ENCODE data around the gene TMEM87A. TPM values are rescaled to one million over a fixed set of nuclear protein-coding genes. Genes with fewer than 3 reads are reported as not detected.

Gene TMEM87A
- total and polyA plus RNA-seq, 2 experiments from 2014 or later, result 41.8 to 43.5 TPM

- no peaks in the 10 kb centered on the region for H3K9me2 ChIP-seq (ENCODE audit: insufficient read depth)
- no peaks in the 10 kb centered on the region for H3K4me1 ChIP-seq (ENCODE audit: insufficient read depth)
- H3K27me3 ChIP-seq (ENCODE audit: insufficient read depth), result no peaks in the 10 kb centered on the region
- no peak for DNase-seq (ENCODE audit: low spot score)
- no peak for ATAC-seq
- H3K9me3 Mint-ChIP-seq, result no peaks in the 10 kb centered on the region
- H3K27me3 Mint-ChIP-seq (ENCODE audit: insufficient read depth, low read depth, poor library complexity), result no peaks in the 10 kb centered on the region
- H4K20me1 ChIP-seq (replicated peaks; ENCODE audit: insufficient read depth), result no peaks in the 10 kb centered on the region; the same call in 1 of the 2 replicates
- H3K4me3 ChIP-seq, result no peak overlapping the region
- no peak overlapping the region for H3K27ac ChIP-seq (ENCODE audit: low read depth)
- no peak overlapping the region for H2AFZ ChIP-seq
- no peak overlapping the region for H3K27ac Mint-ChIP-seq
- TF ChIP-seq EZH2 (IDR thresholded peaks at IDR 0.05; ENCODE audit: low read depth, unreplicated experiment) (no peak), CREB1 (CRISPR knock-in tag; IDR thresholded peaks at IDR 0.05; ENCODE audit: low read depth) (no peak), ETS1 (IDR thresholded peaks at IDR 0.05) (no peak), ZNF331 (CRISPR knock-in tag; IDR thresholded peaks at IDR 0.05; ENCODE audit: low read depth) (no peak), NANOG (IDR thresholded peaks at IDR 0.05; ENCODE audit: borderline replicate concordance) (no peak), POLR2AphosphoS5 (IDR thresholded peaks at IDR 0.05; ENCODE audit: low read depth) (no peak), EZH2phosphoT487 (IDR thresholded peaks at IDR 0.05; ENCODE audit: unreplicated experiment) (no peak), ZNF114 (CRISPR knock-in tag; IDR thresholded peaks at IDR 0.05) (no peak), STAT1 (IDR thresholded peaks at IDR 0.05; ENCODE audit: unreplicated experiment) (no peak), JUNB (IDR thresholded peaks at IDR 0.05; ENCODE audit: unreplicated experiment) (no peak)
- TF ChIP-seq, protein P1, sequence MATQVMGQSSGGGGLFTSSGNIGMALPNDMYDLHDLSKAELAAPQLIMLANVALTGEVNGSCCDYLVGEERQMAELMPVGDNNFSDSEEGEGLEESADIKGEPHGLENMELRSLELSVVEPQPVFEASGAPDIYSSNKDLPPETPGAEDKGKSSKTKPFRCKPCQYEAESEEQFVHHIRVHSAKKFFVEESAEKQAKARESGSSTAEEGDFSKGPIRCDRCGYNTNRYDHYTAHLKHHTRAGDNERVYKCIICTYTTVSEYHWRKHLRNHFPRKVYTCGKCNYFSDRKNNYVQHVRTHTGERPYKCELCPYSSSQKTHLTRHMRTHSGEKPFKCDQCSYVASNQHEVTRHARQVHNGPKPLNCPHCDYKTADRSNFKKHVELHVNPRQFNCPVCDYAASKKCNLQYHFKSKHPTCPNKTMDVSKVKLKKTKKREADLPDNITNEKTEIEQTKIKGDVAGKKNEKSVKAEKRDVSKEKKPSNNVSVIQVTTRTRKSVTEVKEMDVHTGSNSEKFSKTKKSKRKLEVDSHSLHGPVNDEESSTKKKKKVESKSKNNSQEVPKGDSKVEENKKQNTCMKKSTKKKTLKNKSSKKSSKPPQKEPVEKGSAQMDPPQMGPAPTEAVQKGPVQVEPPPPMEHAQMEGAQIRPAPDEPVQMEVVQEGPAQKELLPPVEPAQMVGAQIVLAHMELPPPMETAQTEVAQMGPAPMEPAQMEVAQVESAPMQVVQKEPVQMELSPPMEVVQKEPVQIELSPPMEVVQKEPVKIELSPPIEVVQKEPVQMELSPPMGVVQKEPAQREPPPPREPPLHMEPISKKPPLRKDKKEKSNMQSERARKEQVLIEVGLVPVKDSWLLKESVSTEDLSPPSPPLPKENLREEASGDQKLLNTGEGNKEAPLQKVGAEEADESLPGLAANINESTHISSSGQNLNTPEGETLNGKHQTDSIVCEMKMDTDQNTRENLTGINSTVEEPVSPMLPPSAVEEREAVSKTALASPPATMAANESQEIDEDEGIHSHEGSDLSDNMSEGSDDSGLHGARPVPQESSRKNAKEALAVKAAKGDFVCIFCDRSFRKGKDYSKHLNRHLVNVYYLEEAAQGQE (IDR thresholded peaks at IDR 0.05; ENCODE audit: unreplicated experiment), result no peak
- TF ChIP-seq, protein P2, sequence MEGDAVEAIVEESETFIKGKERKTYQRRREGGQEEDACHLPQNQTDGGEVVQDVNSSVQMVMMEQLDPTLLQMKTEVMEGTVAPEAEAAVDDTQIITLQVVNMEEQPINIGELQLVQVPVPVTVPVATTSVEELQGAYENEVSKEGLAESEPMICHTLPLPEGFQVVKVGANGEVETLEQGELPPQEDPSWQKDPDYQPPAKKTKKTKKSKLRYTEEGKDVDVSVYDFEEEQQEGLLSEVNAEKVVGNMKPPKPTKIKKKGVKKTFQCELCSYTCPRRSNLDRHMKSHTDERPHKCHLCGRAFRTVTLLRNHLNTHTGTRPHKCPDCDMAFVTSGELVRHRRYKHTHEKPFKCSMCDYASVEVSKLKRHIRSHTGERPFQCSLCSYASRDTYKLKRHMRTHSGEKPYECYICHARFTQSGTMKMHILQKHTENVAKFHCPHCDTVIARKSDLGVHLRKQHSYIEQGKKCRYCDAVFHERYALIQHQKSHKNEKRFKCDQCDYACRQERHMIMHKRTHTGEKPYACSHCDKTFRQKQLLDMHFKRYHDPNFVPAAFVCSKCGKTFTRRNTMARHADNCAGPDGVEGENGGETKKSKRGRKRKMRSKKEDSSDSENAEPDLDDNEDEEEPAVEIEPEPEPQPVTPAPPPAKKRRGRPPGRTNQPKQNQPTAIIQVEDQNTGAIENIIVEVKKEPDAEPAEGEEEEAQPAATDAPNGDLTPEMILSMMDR (conservative IDR thresholded peaks at IDR 0.05; ENCODE audit: low read depth in 2 of 2), result no peak
- TF ChIP-seq, protein P3, sequence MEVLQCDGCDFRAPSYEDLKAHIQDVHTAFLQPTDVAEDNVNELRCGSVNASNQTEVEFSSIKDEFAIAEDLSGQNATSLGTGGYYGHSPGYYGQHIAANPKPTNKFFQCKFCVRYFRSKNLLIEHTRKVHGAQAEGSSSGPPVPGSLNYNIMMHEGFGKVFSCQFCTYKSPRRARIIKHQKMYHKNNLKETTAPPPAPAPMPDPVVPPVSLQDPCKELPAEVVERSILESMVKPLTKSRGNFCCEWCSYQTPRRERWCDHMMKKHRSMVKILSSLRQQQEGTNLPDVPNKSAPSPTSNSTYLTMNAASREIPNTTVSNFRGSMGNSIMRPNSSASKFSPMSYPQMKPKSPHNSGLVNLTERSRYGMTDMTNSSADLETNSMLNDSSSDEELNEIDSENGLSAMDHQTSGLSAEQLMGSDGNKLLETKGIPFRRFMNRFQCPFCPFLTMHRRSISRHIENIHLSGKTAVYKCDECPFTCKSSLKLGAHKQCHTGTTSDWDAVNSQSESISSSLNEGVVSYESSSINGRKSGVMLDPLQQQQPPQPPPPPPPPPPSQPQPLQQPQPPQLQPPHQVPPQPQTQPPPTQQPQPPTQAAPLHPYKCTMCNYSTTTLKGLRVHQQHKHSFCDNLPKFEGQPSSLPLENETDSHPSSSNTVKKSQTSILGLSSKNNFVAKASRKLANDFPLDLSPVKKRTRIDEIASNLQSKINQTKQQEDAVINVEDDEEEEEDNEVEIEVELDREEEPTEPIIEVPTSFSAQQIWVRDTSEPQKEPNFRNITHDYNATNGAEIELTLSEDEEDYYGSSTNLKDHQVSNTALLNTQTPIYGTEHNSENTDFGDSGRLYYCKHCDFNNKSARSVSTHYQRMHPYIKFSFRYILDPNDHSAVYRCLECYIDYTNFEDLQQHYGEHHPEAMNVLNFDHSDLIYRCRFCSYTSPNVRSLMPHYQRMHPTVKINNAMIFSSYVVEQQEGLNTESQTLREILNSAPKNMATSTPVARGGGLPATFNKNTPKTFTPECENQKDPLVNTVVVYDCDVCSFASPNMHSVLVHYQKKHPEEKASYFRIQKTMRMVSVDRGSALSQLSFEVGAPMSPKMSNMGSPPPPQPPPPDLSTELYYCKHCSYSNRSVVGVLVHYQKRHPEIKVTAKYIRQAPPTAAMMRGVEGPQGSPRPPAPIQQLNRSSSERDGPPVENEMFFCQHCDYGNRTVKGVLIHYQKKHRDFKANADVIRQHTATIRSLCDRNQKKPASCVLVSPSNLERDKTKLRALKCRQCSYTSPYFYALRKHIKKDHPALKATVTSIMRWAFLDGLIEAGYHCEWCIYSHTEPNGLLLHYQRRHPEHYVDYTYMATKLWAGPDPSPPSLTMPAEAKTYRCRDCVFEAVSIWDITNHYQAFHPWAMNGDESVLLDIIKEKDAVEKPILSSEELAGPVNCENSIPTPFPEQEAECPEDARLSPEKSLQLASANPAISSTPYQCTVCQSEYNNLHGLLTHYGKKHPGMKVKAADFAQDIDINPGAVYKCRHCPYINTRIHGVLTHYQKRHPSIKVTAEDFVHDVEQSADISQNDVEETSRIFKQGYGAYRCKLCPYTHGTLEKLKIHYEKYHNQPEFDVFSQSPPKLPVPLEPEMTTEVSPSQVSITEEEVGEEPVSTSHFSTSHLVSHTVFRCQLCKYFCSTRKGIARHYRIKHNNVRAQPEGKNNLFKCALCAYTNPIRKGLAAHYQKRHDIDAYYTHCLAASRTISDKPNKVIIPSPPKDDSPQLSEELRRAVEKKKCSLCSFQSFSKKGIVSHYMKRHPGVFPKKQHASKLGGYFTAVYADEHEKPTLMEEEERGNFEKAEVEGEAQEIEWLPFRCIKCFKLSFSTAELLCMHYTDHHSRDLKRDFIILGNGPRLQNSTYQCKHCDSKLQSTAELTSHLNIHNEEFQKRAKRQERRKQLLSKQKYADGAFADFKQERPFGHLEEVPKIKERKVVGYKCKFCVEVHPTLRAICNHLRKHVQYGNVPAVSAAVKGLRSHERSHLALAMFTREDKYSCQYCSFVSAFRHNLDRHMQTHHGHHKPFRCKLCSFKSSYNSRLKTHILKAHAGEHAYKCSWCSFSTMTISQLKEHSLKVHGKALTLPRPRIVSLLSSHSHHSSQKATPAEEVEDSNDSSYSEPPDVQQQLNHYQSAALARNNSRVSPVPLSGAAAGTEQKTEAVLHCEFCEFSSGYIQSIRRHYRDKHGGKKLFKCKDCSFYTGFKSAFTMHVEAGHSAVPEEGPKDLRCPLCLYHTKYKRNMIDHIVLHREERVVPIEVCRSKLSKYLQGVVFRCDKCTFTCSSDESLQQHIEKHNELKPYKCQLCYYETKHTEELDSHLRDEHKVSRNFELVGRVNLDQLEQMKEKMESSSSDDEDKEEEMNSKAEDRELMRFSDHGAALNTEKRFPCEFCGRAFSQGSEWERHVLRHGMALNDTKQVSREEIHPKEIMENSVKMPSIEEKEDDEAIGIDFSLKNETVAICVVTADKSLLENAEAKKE (CRISPR knock-in tag; IDR thresholded peaks at IDR 0.05), result no peak
- H3K4me3 Mint-ChIP-seq, result no peak overlapping the region
- no peaks in the 10 kb centered on the region for H3K4me1 Mint-ChIP-seq
- H3K79me2 ChIP-seq (replicated peaks; ENCODE audit: insufficient read depth), result no peaks in the 10 kb centered on the region
- H3K36me3 ChIP-seq (ENCODE audit: insufficient read depth), result peaks cover 15% of the 10 kb centered on the region
- H3F3A ChIP-seq (replicated peaks; ENCODE audit: low read depth), result no peaks in the 10 kb centered on the region
- peaks cover 19% of the 10 kb centered on the region for H3K36me3 Mint-ChIP-seq (ENCODE audit: low read depth)
- no peak overlapping the region for H3K4me2 ChIP-seq
Observed at GRCh38 chr15:42232606-42233005, 40.6 kb downstream of the TMEM87A start.
